B cell (primary cell): ENCODE measurements around the gene NBPF3. TPM values are rescaled to one million over a fixed set of nuclear protein-coding genes. Genes with fewer than 3 reads are reported as not detected.
"Not testable (repeated sequence)": the region's sequence is repeated elsewhere in the genome, so short reads cannot be mapped to it uniquely, and the experiment has no call there.

Experiments used
- ATAC-seq: fragments of 200-7000 bp; cut with Tn5 transposase; one replicate; pipeline ENCODE4 v1.10.0; 2021; ENCODE audit warnings: low read depth, mild to moderate bottlenecking, moderate number of reproducible peaks, moderate library complexity
- CTCF ChIA-PET: fragments of 350-600 bp; sonication (Branson Sonifier 250); formaldehyde crosslinking; loops from one replicate; lab custom pipeline; 2021; ENCODE audit warnings: antibody characterized with exemption, inconsistent platforms; lab: Charles Lee
- POLR2A ChIA-PET: fragments of 350-600 bp; sonication (Branson Sonifier 250); formaldehyde crosslinking; loops from one replicate; lab custom pipeline; 2021; ENCODE audit warnings: antibody characterized with exemption; lab: Charles Lee
- DNase-seq: peaks from one replicate; pipeline ENCODE4 v3.0.0; 2013
- H2AFZ ChIP-seq: 2 replicates; pipeline ENCODE4 v1.6.1; 2012; ENCODE audit warnings: mild to moderate bottlenecking, low read depth, low read length; ENCODE audit not compliant: insufficient read depth, poor library complexity, severe bottlenecking
- H3K27ac ChIP-seq, 2 donors: 1 replicate in 1 of 2; 2 replicates in 1 of 2; pipeline ENCODE4 v1.5.1; 2012 to 2013; ENCODE audit warnings: low read length in 2 of 2, mild to moderate bottlenecking in 2 of 2, moderate library complexity in 1 of 2
- H3K27me3 ChIP-seq, 4 experiments: fragments of 200-600 bp in 1 of 4; sonication (generic) in 1 of 4; replicated peaks in 1 of 4; 1 replicate in 2 of 4; 2 replicates in 2 of 4; pipeline versions ENCODE4 v1.6.1 to v1.7.0; 2013 to 2016; ENCODE audit warnings: low read length in 3 of 4, mild to moderate bottlenecking in 2 of 4, mixed read lengths in 1 of 4, moderate library complexity in 1 of 4; ENCODE audit not compliant: insufficient read depth in 4 of 4, control insufficient read depth in 3 of 4; ENCODE audit errors: control extremely low read depth in 1 of 4
- H3K36me3 ChIP-seq, 2 experiments: replicated peaks in 1 of 2; 1 replicate in 1 of 2; 2 replicates in 1 of 2; pipeline versions ENCODE4 v1.6.1 to v1.7.1; 2013; ENCODE audit warnings: low read length in 1 of 2; ENCODE audit not compliant: insufficient read depth in 2 of 2, control insufficient read depth in 1 of 2; ENCODE audit errors: control extremely low read depth in 1 of 2, extremely low read depth in 1 of 2
- H3K4me1 ChIP-seq, 2 donors: fragments of 200-600 bp in 1 of 2; sonication (generic) in 1 of 2; 1 replicate in 1 of 2; 2 replicates in 1 of 2; pipeline versions ENCODE4 v1.5.1 to v1.6.1; 2013 to 2017; ENCODE audit warnings: low read length in 2 of 2; ENCODE audit not compliant: control insufficient read depth in 2 of 2, insufficient read depth in 2 of 2
- H3K4me2 ChIP-seq: replicated peaks from 2 replicates; pipeline ENCODE3; 2012; ENCODE audit warnings: mild to moderate bottlenecking, low read depth, low read length; ENCODE audit not compliant: poor library complexity, severe bottlenecking
- H3K4me3 ChIP-seq, 5 experiments: fragments of 200-600 bp in 1 of 5; sonication (generic) in 1 of 5; 1 replicate in 3 of 5; 2 replicates in 2 of 5; pipeline versions ENCODE4 v1.5.1 to v1.7.0; 2011 to 2016; ENCODE audit warnings: low read length in 4 of 5, mild to moderate bottlenecking in 4 of 5, low read depth in 2 of 5, control low read depth in 1 of 5, moderate library complexity in 1 of 5; ENCODE audit not compliant: insufficient read depth in 1 of 5; ENCODE audit errors: control extremely low read depth in 1 of 5, extremely low read depth in 1 of 5
- H3K79me2 ChIP-seq: fragments of 200-600 bp; sonication (generic); one replicate; pipeline ENCODE4 v1.6.0; 2016; ENCODE audit warnings: low read length; ENCODE audit not compliant: control insufficient read depth, insufficient read depth
- H3K9ac ChIP-seq: fragments of 200-600 bp; sonication (generic); 2 replicates; pipeline ENCODE4 v1.6.1; 2017; ENCODE audit warnings: mild to moderate bottlenecking, low read length, moderate library complexity
- H3K9me3 ChIP-seq, 3 donors: one replicate each; pipeline versions ENCODE4 v1.6.1 to v1.7.1; 2013; ENCODE audit warnings: low read length in 2 of 3; ENCODE audit not compliant: control insufficient read depth in 2 of 3, insufficient read depth in 1 of 3; ENCODE audit errors: control extremely low read depth in 1 of 3
- H4K20me1 ChIP-seq: 2 replicates; pipeline ENCODE4 v1.6.0; 2012; ENCODE audit warnings: mild to moderate bottlenecking, low read length; ENCODE audit not compliant: insufficient read depth, control insufficient read depth, poor library complexity, severe bottlenecking
- H3K27ac Mint-ChIP-seq: one replicate; pipeline ENCODE4 v1.8.0; 2021; ENCODE audit warnings: mixed read lengths
- H3K27me3 Mint-ChIP-seq: one replicate; pipeline ENCODE4 v1.8.0; 2021; ENCODE audit warnings: mixed read lengths
- H3K4me1 Mint-ChIP-seq: one replicate; pipeline ENCODE4 v1.8.0; 2021; ENCODE audit warnings: mixed read lengths
- H3K4me3 Mint-ChIP-seq: one replicate; pipeline ENCODE4 v1.8.0; 2021; ENCODE audit warnings: mixed read lengths
- H3K9me3 Mint-ChIP-seq: one replicate; pipeline ENCODE4 v1.8.0; 2022; ENCODE audit warnings: mixed read lengths; ENCODE audit not compliant: insufficient read depth
- EZH2 ChIP-seq: IDR thresholded peaks from 2 replicates; pipeline ENCODE4 v1.6.1; 2012; ENCODE audit warnings: borderline replicate concordance, low read depth, mild to moderate bottlenecking, moderate library complexity, low read length; ENCODE audit not compliant: insufficient read depth, poor library complexity, severe bottlenecking
- WGBS: methylation state at CpG from one replicate; pipeline ENCODE4 v1.1.5; 2013; ENCODE audit warnings: missing lambda C conversion rate; ENCODE audit not compliant: insufficient coverage; 5-methylcytosine and 5-hydroxymethylcytosine counted together
- intact Hi-C: fragments of 100-400 bp; cut with micrococcal nuclease; formaldehyde crosslinking; loops from one replicate; pipeline ENCODE4 v1.10.0; 2022
- polyA plus RNA-seq: library from polyadenylated mRNA; depleted of rRNA; stranded (reverse); fragments of >200 nt; gene quantifications from 2 replicates; pipeline ENCODE4 v1.2.3, GENCODE V29; 2012
- total RNA-seq, 2 donors: library from RNA; stranded (reverse); fragments of 120-200 nt in 1 of 2; gene quantifications; 1 replicate in 1 of 2; 2 replicates in 1 of 2; pipeline versions ENCODE4 v1.2.3 to v1.2.4, GENCODE V29; 2013 to 2022
- TF ChIP-seq, protein P1 (sequence below): fragments of 200-600 bp; IDR thresholded peaks from one replicate; pipeline ENCODE4 v1.8.0; 2022; ENCODE audit warnings: antibody characterized with exemption, mild to moderate bottlenecking

Gene NBPF3
- total and polyA plus RNA-seq, 2 donors (not counting 1 experiment from before 2014, with no cell fraction given): 2.0 to 4.2 TPM

DNA sequence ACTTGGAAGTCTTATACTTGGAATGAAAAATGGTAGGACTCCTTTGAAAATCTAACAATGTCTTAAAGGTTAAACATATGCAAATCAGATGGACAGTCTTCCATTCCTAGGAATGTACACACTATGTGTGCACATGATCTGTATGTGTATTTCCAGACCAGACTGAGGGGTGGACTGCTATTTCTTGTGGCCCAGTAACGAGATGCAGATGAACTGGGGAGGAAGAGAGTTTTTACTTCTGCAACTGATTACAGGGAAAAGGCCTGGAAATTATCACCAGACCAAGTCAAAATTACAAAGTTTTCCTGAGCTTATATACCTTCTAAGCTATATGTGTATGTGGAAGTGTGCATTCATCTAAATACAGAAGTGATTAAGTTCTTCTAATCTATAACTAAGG, 17.7 kb downstream of the NBPF3 start:
- H3K27me3 ChIP-seq: no peaks in the 10 kb centered on the region
- Mint-ChIP-seq H3K9me3 (no peaks in the 10 kb centered on the region), H3K27ac (no peak overlapping the region), H3K27me3 (no peaks in the 10 kb centered on the region), H3K4me1 (no peaks in the 10 kb centered on the region), H3K4me3 (no peak overlapping the region)
- CTCF ChIA-PET: no interaction called here
- no peaks in the 10 kb centered on the region for H3K79me2 ChIP-seq
- H4K20me1 ChIP-seq: no peaks in the 10 kb centered on the region
- H3K36me3 ChIP-seq: no peaks in the 10 kb centered on the region
- DNase-seq: no peak
- H3K9ac ChIP-seq: no peak overlapping the region
- TF ChIP-seq EZH2: no peak
- TF ChIP-seq, protein P1, sequence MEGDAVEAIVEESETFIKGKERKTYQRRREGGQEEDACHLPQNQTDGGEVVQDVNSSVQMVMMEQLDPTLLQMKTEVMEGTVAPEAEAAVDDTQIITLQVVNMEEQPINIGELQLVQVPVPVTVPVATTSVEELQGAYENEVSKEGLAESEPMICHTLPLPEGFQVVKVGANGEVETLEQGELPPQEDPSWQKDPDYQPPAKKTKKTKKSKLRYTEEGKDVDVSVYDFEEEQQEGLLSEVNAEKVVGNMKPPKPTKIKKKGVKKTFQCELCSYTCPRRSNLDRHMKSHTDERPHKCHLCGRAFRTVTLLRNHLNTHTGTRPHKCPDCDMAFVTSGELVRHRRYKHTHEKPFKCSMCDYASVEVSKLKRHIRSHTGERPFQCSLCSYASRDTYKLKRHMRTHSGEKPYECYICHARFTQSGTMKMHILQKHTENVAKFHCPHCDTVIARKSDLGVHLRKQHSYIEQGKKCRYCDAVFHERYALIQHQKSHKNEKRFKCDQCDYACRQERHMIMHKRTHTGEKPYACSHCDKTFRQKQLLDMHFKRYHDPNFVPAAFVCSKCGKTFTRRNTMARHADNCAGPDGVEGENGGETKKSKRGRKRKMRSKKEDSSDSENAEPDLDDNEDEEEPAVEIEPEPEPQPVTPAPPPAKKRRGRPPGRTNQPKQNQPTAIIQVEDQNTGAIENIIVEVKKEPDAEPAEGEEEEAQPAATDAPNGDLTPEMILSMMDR: no peak
- no peaks in the 10 kb centered on the region for H3K4me1 ChIP-seq
- no peak overlapping the region for H2AFZ ChIP-seq
- no peaks in the 10 kb centered on the region for H3K9me3 ChIP-seq
- H3K27ac ChIP-seq: no peak overlapping the region
- POLR2A ChIA-PET: no interaction called here
- no peak overlapping the region for H3K4me2 ChIP-seq
- H3K4me3 ChIP-seq: no peak overlapping the region
- WGBS: no CpG with 5 or more reads among the region's 1 CpG
- intact Hi-C loops: no loop called here
- ATAC-seq: no peak

DNA sequence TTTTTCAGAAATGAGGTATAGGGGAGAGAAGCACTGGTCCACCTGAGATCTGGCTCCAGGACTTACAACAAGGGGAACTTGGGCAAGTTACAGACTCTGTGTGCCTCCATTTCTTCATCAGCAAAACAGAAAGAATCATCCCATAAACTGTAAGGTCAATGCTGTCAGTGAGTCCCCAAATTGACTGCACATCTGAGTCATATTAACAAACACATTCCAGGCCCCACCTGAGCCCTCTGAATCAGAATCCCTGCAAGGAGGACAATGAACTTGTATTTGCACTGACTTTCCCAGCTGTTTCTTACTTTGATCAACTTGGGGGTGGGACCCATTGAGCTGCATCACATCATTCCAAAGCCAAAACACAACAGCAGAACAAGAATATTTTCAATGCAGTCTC, 25.2 kb downstream of the NBPF3 start:
- H3K27me3 Mint-ChIP-seq, intact Hi-C loops, H3K79me2 ChIP-seq, H3K4me2 ChIP-seq, DNase-seq, ATAC-seq, CTCF ChIA-PET, H3K9me3 Mint-ChIP-seq, H3K4me3 Mint-ChIP-seq, H3K9ac ChIP-seq, H3K4me1 Mint-ChIP-seq, H3K27me3 ChIP-seq, H3K27ac Mint-ChIP-seq, H3K36me3 ChIP-seq, H3K9me3 ChIP-seq, H3K27ac ChIP-seq, H3K4me3 ChIP-seq, H4K20me1 ChIP-seq, H2AFZ ChIP-seq, H3K4me1 ChIP-seq, POLR2A ChIA-PET: not testable (repeated sequence)

DNA sequence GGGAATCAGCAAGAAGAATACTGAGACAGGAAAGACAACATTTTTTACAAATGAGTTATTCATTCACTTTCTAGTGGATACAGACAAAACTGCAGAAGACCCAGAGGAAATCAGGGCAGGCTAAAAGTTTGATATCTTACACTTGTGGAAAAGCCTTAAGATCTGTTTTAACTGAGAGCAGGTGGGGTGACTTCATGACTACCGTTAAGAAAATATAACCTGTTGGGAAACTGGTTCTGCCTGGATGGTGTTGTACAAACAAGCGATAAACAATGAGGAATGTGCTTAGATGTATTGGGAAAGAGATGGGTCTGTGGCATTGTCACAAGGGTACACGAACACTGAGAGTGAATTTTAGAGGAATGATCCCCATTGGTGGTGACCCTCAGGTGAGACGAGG, 28.0 kb downstream of the NBPF3 start:
- H3K4me1 Mint-ChIP-seq, H3K4me3 ChIP-seq, H3K4me3 Mint-ChIP-seq, H3K4me2 ChIP-seq, H2AFZ ChIP-seq, ATAC-seq, H3K9ac ChIP-seq, H3K27ac Mint-ChIP-seq, H3K27me3 ChIP-seq, CTCF ChIA-PET, H3K9me3 Mint-ChIP-seq, intact Hi-C loops, DNase-seq, H3K79me2 ChIP-seq, H3K9me3 ChIP-seq, H3K27ac ChIP-seq, H3K36me3 ChIP-seq, POLR2A ChIA-PET, H4K20me1 ChIP-seq, H3K4me1 ChIP-seq, H3K27me3 Mint-ChIP-seq: not testable (repeated sequence)
- 100% methylated on average over 4 of the region's 4 CpGs for WGBS
